IMR-90 (cell line): ENCODE measurements around the gene RAI14. TPM values are rescaled to one million over a fixed set of nuclear protein-coding genes. Genes with fewer than 3 reads are reported as not detected.

ENCODE experiments used
- ATAC-seq: fragments of 200-7000 bp; cut with Tn5 transposase; 2 replicates; pipeline ENCODE4 v1.9.1; 2020; ENCODE audit warnings: low read depth, mild to moderate bottlenecking, moderate library complexity
- BruUV-seq: library from RNA; stranded (reverse); fragments of 400-500 nt; replicated peaks from 2 replicates; lab custom pipeline; 2021; lab: Mats Ljungman, UMichigan
- CTCF ChIA-PET: fragments of 300-600 bp; formaldehyde crosslinking; extraction: SDS; loops from one replicate; lab custom pipeline; 2021; ENCODE audit warnings: antibody characterized with exemption; lab: Yijun Ruan, JAX
- POLR2A ChIA-PET: fragments of 300-600 bp; sonication (Branson Sonifier 250); formaldehyde crosslinking; loops from one replicate; lab custom pipeline; 2022; ENCODE audit warnings: antibody characterized with exemption; ENCODE audit not compliant: unreplicated experiment; lab: Charles Lee
- DNase-seq: peaks from one replicate; pipeline ENCODE4 v3.0.0; 2013
- H2AFZ ChIP-seq: replicated peaks from 2 replicates; pipeline ENCODE3; 2013; ENCODE audit warnings: low read length, mild to moderate bottlenecking; ENCODE audit not compliant: poor library complexity
- H2AK5ac ChIP-seq: 2 replicates; pipeline ENCODE4 v1.6.1; 2013; ENCODE audit warnings: low read depth, low read length, inconsistent platforms
- H2AK9ac ChIP-seq: replicated peaks from 2 replicates; pipeline ENCODE3; 2013; ENCODE audit warnings: mild to moderate bottlenecking, low read depth, low read length, moderate library complexity; ENCODE audit not compliant: poor library complexity
- H2BK120ac ChIP-seq: 2 replicates; pipeline ENCODE4 v1.6.1; 2013; ENCODE audit warnings: low read depth, low read length, inconsistent platforms
- H2BK15ac ChIP-seq: 3 replicates; pipeline ENCODE4 v1.6.1; 2013; ENCODE audit warnings: low read depth, low read length, inconsistent platforms
- H2BK20ac ChIP-seq: 2 replicates; pipeline ENCODE4 v1.6.1; 2013; ENCODE audit warnings: low read depth, mild to moderate bottlenecking, inconsistent platforms, low read length, moderate library complexity
- H2BK5ac ChIP-seq: 2 replicates; pipeline ENCODE4 v1.6.1; 2013; ENCODE audit warnings: mild to moderate bottlenecking, low read depth, low read length, inconsistent platforms; ENCODE audit not compliant: poor library complexity, severe bottlenecking
- H3K14ac ChIP-seq: replicated peaks from 2 replicates; pipeline ENCODE4 v1.6.1; 2013; ENCODE audit warnings: low read depth, low read length, inconsistent platforms
- H3K18ac ChIP-seq: 2 replicates; pipeline ENCODE4 v1.6.1; 2013; ENCODE audit warnings: low read depth, low read length, control low read depth
- H3K23ac ChIP-seq: 2 replicates; pipeline ENCODE4 v1.6.1; 2013; ENCODE audit warnings: low read depth, low read length, inconsistent platforms
- H3K27ac ChIP-seq: 2 replicates; pipeline ENCODE4 v1.5.1; 2013; ENCODE audit warnings: mild to moderate bottlenecking, control low read depth, low read length; ENCODE audit not compliant: insufficient read depth
- H3K27me3 ChIP-seq: 2 replicates; pipeline ENCODE4 v1.6.1; 2013; ENCODE audit warnings: low read length; ENCODE audit not compliant: control insufficient read depth, insufficient read depth
- H3K36me3 ChIP-seq: 2 replicates; pipeline ENCODE4 v1.6.1; 2013; ENCODE audit warnings: low read length, mixed read lengths; ENCODE audit not compliant: control insufficient read depth, insufficient read depth
- H3K4ac ChIP-seq: 2 replicates; pipeline ENCODE4 v1.6.1; 2013; ENCODE audit warnings: low read depth, low read length, inconsistent platforms
- H3K4me1 ChIP-seq: 2 replicates; pipeline ENCODE4 v1.6.1; 2013; ENCODE audit warnings: low read length, mixed read lengths; ENCODE audit not compliant: control insufficient read depth, insufficient read depth
- H3K4me2 ChIP-seq: 2 replicates; pipeline ENCODE4 v1.6.1; 2013; ENCODE audit warnings: low read depth, mild to moderate bottlenecking, control low read depth, low read length, moderate library complexity
- H3K4me3 ChIP-seq: 2 replicates; pipeline ENCODE4 v1.5.1; 2013; ENCODE audit warnings: low read depth, mild to moderate bottlenecking, control low read depth, low read length, moderate library complexity; ENCODE audit not compliant: insufficient read depth
- H3K56ac ChIP-seq: 2 replicates; pipeline ENCODE4 v1.6.1; 2013; ENCODE audit warnings: low read length, inconsistent platforms; ENCODE audit not compliant: insufficient read depth; ENCODE audit errors: extremely low read depth
- H3K79me1 ChIP-seq, 2 experiments: 2 replicates each; pipeline ENCODE4 v1.6.1; 2013; ENCODE audit warnings: low read length in 2 of 2, inconsistent platforms in 1 of 2, low read depth in 1 of 2
- H3K9ac ChIP-seq: 2 replicates; pipeline ENCODE4 v1.6.1; 2013; ENCODE audit warnings: low read depth, low read length, control low read depth
- H3K9me1 ChIP-seq: 2 replicates; pipeline ENCODE4 v1.6.1; 2013; ENCODE audit warnings: low read length, inconsistent platforms; ENCODE audit not compliant: insufficient read depth
- H3K9me3 ChIP-seq: 2 replicates; pipeline ENCODE4 v1.6.1; 2013; ENCODE audit warnings: low read length; ENCODE audit not compliant: control insufficient read depth, insufficient read depth
- H4K20me1 ChIP-seq: 2 replicates; pipeline ENCODE4 v1.6.1; 2013; ENCODE audit warnings: low read length, inconsistent platforms; ENCODE audit not compliant: insufficient read depth
- H4K5ac ChIP-seq: 2 replicates; pipeline ENCODE4 v1.6.1; 2013; ENCODE audit warnings: mild to moderate bottlenecking, low read depth, low read length, control low read depth
- H4K8ac ChIP-seq, 2 experiments: 2 replicates each; pipeline ENCODE4 v1.6.1; 2013; ENCODE audit warnings: low read depth in 2 of 2, low read length in 2 of 2, control low read depth in 1 of 2, inconsistent platforms in 1 of 2
- H4K91ac ChIP-seq: 2 replicates; pipeline ENCODE4 v1.6.1; 2013; ENCODE audit warnings: low read depth, low read length, inconsistent platforms; ENCODE audit not compliant: insufficient read depth
- BHLHE40 ChIP-seq: fragments of 150-350 bp; IDR thresholded peaks from 2 replicates; pipeline ENCODE4 v1.6.1; 2016; ENCODE audit warnings: mild to moderate bottlenecking, low read depth, low read length
- CEBPB ChIP-seq: IDR thresholded peaks from 2 replicates; pipeline ENCODE4 v1.6.1; 2012; ENCODE audit warnings: low read depth, low read length, improper control_type of control experiment
- CHD1 ChIP-seq: IDR thresholded peaks from 2 replicates; pipeline ENCODE4 v1.6.1; 2012; ENCODE audit warnings: low read depth, low read length, improper control_type of control experiment
- CTCF ChIP-seq: conservative IDR thresholded peaks from 2 replicates; pipeline ENCODE4 v1.5.1; 2012; ENCODE audit warnings: mild to moderate bottlenecking, low read depth, low read length, improper control_type of control experiment
- FOS ChIP-seq: fragments of 150-350 bp; IDR thresholded peaks from 2 replicates; pipeline ENCODE4 v1.6.1; 2016; ENCODE audit warnings: low read depth, low read length
- MAFK ChIP-seq: IDR thresholded peaks from 2 replicates; pipeline ENCODE4 v1.6.1; 2012; ENCODE audit warnings: low read depth, low read length, improper control_type of control experiment
- MAZ ChIP-seq: IDR thresholded peaks from 2 replicates; pipeline ENCODE4 v1.6.1; 2012; ENCODE audit warnings: low read depth, mild to moderate bottlenecking, low read length, improper control_type of control experiment, moderate library complexity, borderline replicate concordance
- NFE2L2 ChIP-seq: fragments of 150-350 bp; IDR thresholded peaks from 2 replicates; pipeline ENCODE4 v1.6.1; 2016; ENCODE audit warnings: low read depth, mild to moderate bottlenecking, low read length
- RCOR1 ChIP-seq: IDR thresholded peaks from 2 replicates; pipeline ENCODE4 v1.6.1; 2012; ENCODE audit warnings: mild to moderate bottlenecking, low read length, improper control_type of control experiment; ENCODE audit not compliant: insufficient replicate concordance
- RFX5 ChIP-seq: IDR thresholded peaks from 2 replicates; pipeline ENCODE4 v1.8.0; 2012; ENCODE audit warnings: low read depth, mild to moderate bottlenecking, low read length, moderate library complexity
- SMC3 ChIP-seq: fragments of 150-350 bp; IDR thresholded peaks from 2 replicates; pipeline ENCODE4 v1.6.1; 2016; ENCODE audit warnings: low read depth, mild to moderate bottlenecking, antibody characterized with exemption, low read length, moderate library complexity
- USF2 ChIP-seq: fragments of 150-350 bp; IDR thresholded peaks from 2 replicates; pipeline ENCODE4 v1.6.1; 2017; ENCODE audit warnings: mild to moderate bottlenecking, antibody characterized with exemption, low read length, low read depth
- WGBS, 2 experiments: methylation state at CpG; one replicate each; pipeline versions ENCODE4 v1.1.5 to v1.1.7; 2013; ENCODE audit warnings: missing lambda C conversion rate in 2 of 2; ENCODE audit not compliant: insufficient read length in 1 of 2; ENCODE audit errors: extremely low coverage in 2 of 2; 5-methylcytosine and 5-hydroxymethylcytosine counted together
- dilution Hi-C: fragments of 300-500 bp; cut with HindIII; formaldehyde crosslinking; loops from one replicate; pipeline ENCODE4 v1.14.3; 2018; ENCODE audit warnings: low sequenced_read_pairs; ENCODE audit not compliant: unreplicated experiment
- in situ Hi-C: fragments of 300-500 bp; cut with MboI; formaldehyde crosslinking; loops from 3 replicates; pipeline ENCODE4 v1.14.3; 2019; ENCODE audit warnings: low sequenced_read_pairs, inconsistent platforms, mixed read lengths
- intact Hi-C: fragments of 100-400 bp; cut with micrococcal nuclease; formaldehyde crosslinking; loops from 2 replicates; pipeline ENCODE4 v1.10.0; 2022
- polyA plus RNA-seq, 3 experiments: library from polyadenylated mRNA; depleted of rRNA; stranded (reverse); fragments of >200 nt; gene quantifications; 2 replicates each; pipeline ENCODE4 v1.2.3, GENCODE V29; 2012; ENCODE audit warnings: low replicate concordance in 1 of 3
- total RNA-seq: library from RNA; depleted of rRNA; stranded (reverse); fragments of >200 nt; gene quantifications from 2 replicates; pipeline ENCODE4 v1.2.3, GENCODE V29; 2012

The RAI14 gene
- total and polyA plus RNA-seq, 2 of the 4 experiments (the other 2 are of a cell fraction): 221 to 267 TPM

- dilution Hi-C loops: no loop called here
- peaks cover 16% of the 10 kb centered on the region for H3K9me1 ChIP-seq
- H3K4me1 ChIP-seq: peaks cover 17% of the 10 kb centered on the region
- no peaks in the 10 kb centered on the region for H3K9me3 ChIP-seq
- TF ChIP-seq NFE2L2: no peak
- no peak for TF ChIP-seq RCOR1
- no peak for TF ChIP-seq BHLHE40
- TF ChIP-seq FOS: no peak
- no peak for TF ChIP-seq SMC3
- no peak for TF ChIP-seq CTCF
- no peak for TF ChIP-seq MAFK
- TF ChIP-seq CHD1: no peak
- TF ChIP-seq RFX5: no peak
- TF ChIP-seq USF2: no peak
- no peak for TF ChIP-seq CEBPB
- no peak for TF ChIP-seq MAZ
- H3K14ac ChIP-seq: peak overlapping the region; percentile 92
- H2BK120ac ChIP-seq: peak overlapping the region; percentile 66
- H3K56ac ChIP-seq: peak overlapping the region; percentile 19; the same call in 1 of the 2 replicates
- peak overlapping the region; percentile 41 for H4K5ac ChIP-seq
- no TSS peak for BruUV-seq
- H2BK5ac ChIP-seq: peak overlapping the region; percentile 98
- peak overlapping the region; percentile 95 for H3K4me2 ChIP-seq
- H4K91ac ChIP-seq: peak overlapping the region; percentile 82
- ChIA-PET CTCF (no interaction called here), POLR2A (no interaction called here)
- peak overlapping the region; percentile 6; the same call in 1 of the 2 replicates for H3K4me3 ChIP-seq
- H2AK9ac ChIP-seq: no peak overlapping the region
- H3K27me3 ChIP-seq: no peaks in the 10 kb centered on the region
- H4K20me1 ChIP-seq: peaks cover 60% of the 10 kb centered on the region
- H2AK5ac ChIP-seq: peak overlapping the region; percentile 94
- H3K9ac ChIP-seq: peak overlapping the region; percentile 14; the same call in 1 of the 2 replicates
- H3K18ac ChIP-seq: peak overlapping the region; percentile 67
- peak overlapping the region; percentile 89 for H3K23ac ChIP-seq
- H3K36me3 ChIP-seq: peaks cover 10% of the 10 kb centered on the region
- ATAC-seq (no peak), DNase-seq (no peak)
- H2AFZ ChIP-seq: no peak overlapping the region
- WGBS, 2 experiments: no CpG with 5 or more reads among the region's 3 CpGs
- in situ Hi-C loops: loop anchor here (5.0 kb wide), 1 partner anchor 132 kb away; no protein-coding TSS in a partner anchor
- H2BK20ac ChIP-seq: peak overlapping the region; percentile 66; the same call in 1 of the 2 replicates
- peak overlapping the region; percentile 49 to 96; a peak in 3 of 4 replicates for H4K8ac ChIP-seq
- H2BK15ac ChIP-seq: peak overlapping the region; percentile 55; the same call in 2 of the 3 replicates
- intact Hi-C loops: loop anchor here (2.0 to 5.0 kb wide), 3 partner anchors 88 to 240 kb away; no protein-coding TSS in a partner anchor
- H3K79me1 ChIP-seq: peaks cover 0 to 23% of the 10 kb centered on the region in 2 experiments; a peak in 2 of 4 replicates
- peak overlapping the region; percentile 84 for H3K27ac ChIP-seq
- peak overlapping the region; percentile 86 for H3K4ac ChIP-seq
These were observed 3.0 kb downstream of the RAI14 start for GRCh38 chr5:34659168-34659567.
